Peyer's patch (tissue), 4 donors: ENCODE measurements around the gene CDCA7.

Experiments
- POLR2A ChIP-seq, 2 donors: fragments of 450-650 bp; IDR thresholded peaks; one replicate each; pipeline ENCODE4 v1.5.1; 2017; ENCODE audit warnings: antibody characterized with exemption in 2 of 2, mild to moderate bottlenecking in 2 of 2, moderate library complexity in 2 of 2
- TF ChIP-seq, protein P1 (sequence below), 6 experiments: fragments of 450-650 bp in 4 of 6; fragments of 200-600 bp in 2 of 6; sonication (generic) in 1 of 6; IDR thresholded peaks; one replicate each; pipeline ENCODE4 v1.5.1; 2017 to 2019; ENCODE audit warnings: antibody characterized with exemption in 6 of 6, mild to moderate bottlenecking in 3 of 6, moderate library complexity in 1 of 6

DNA sequence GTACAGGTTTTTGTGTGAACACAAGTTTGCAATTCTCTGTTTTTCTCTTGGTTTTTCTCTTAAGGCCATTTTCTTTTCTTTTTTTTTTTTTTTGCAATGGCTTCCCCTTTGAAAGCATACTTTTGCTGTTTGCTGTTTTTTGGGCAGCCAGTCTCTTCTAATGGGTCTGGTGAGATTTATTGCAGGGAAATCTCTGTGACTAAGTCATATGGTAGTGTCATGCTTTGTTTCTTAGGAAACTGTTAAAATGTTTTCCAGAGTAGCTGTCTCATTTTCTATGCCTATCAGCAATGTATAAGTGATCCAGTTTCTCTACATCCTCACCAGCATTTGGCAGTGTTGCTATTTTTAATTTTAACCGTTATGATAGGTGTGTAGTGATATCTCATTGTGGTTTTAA lies 27.9 kb upstream of the CDCA7 start:
- TF ChIP-seq, protein P1, sequence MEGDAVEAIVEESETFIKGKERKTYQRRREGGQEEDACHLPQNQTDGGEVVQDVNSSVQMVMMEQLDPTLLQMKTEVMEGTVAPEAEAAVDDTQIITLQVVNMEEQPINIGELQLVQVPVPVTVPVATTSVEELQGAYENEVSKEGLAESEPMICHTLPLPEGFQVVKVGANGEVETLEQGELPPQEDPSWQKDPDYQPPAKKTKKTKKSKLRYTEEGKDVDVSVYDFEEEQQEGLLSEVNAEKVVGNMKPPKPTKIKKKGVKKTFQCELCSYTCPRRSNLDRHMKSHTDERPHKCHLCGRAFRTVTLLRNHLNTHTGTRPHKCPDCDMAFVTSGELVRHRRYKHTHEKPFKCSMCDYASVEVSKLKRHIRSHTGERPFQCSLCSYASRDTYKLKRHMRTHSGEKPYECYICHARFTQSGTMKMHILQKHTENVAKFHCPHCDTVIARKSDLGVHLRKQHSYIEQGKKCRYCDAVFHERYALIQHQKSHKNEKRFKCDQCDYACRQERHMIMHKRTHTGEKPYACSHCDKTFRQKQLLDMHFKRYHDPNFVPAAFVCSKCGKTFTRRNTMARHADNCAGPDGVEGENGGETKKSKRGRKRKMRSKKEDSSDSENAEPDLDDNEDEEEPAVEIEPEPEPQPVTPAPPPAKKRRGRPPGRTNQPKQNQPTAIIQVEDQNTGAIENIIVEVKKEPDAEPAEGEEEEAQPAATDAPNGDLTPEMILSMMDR (IDR thresholded peaks at IDR 0.05), result no peak
- TF ChIP-seq POLR2A (IDR thresholded peaks at IDR 0.05), result no peak
